Fibroblast of peridontal ligament (primary cell): ENCODE data around the gene CADM1.

Experiments used
- DNase-seq: peaks from one replicate; pipeline ENCODE4 v3.0.0-alpha.2; 2010; ENCODE audit errors: extremely low read depth

Gene CADM1

GRCh38 chr11:115279813-115280761 is 224.1 kb downstream of the CADM1 start:
- DNase-seq = peak; percentile 9

- DNase-seq = peak; percentile 5
Observed at GRCh38 chr11:115276799-115277198, 227.4 kb downstream of the CADM1 start.

DNA sequence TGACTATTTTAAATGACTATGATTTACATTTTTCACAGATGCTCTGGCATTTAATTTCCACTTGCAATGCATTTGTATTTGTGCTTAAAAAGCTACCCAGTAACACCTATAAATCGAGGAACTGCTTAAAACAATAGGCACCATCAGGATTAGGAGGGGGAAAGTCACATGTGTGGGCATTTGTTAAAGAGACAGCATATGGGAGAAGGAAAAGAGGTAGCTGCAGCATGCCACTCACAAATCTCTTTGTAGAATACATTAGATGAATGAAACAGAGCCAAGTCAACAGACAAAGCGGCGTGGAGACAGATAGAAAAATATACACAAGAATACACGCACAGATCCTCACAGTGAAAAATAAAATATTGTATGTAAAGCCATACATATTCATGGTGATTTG is 228.0 kb downstream of the CADM1 start:
- no peak for DNase-seq

DNA sequence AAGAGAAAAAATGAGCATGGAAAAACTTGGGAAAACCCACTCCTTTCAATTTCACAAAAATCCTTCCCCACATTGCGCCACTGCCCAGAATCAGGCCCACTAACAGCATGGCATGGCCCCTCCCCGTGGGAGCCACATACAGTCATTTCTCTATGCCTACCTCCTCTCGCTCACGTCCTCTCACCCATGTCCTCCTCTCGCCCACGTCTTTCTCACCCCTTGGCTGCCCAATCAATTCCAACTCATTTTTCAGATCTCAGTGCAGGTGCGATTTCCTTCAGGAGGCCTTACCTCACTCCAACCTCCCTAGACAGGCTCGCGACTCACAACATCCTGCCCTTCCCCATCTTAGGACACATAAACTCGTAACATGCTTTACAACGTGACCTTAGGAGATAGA is 229.2 kb downstream of the CADM1 start:
- no peak for DNase-seq

DNA sequence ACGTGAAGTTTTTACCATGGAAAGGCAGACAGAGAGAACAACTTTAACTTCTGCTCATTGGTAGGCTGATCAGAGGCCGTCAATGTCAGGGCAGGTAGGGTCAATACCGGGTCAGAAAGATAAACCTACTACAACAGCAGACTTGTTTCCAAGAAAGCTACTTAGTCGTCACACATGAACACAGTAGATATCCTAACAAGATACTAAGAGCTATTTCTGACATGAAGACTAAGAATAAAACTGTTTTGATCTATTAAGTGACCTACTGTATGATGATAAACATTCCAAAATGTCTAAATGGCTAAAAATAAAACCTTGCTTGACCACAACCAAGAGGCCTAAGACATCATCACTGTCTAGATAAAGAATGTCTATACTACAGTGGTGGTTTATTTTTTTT is 231.3 kb downstream of the CADM1 start:
- no peak for DNase-seq

DNA sequence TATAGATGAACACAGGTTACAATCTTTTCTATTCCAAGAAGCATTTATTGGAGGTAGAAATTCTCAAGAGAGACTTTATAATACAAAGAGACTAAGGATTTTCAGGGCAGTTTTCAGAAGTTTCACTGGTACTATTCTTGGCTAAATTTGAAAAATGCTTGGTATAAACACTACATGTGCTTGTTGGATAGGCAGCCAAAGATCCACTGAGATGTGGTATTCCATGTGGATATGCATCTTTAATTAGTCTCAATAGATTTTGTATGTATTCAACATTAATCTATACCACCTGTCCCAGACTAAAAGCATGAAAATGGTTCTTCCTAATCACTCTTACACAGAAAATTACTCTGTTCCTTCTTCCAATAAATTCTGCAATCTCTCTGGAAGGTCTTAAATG is 232.6 kb downstream of the CADM1 start:
- DNase-seq = no peak

DNA sequence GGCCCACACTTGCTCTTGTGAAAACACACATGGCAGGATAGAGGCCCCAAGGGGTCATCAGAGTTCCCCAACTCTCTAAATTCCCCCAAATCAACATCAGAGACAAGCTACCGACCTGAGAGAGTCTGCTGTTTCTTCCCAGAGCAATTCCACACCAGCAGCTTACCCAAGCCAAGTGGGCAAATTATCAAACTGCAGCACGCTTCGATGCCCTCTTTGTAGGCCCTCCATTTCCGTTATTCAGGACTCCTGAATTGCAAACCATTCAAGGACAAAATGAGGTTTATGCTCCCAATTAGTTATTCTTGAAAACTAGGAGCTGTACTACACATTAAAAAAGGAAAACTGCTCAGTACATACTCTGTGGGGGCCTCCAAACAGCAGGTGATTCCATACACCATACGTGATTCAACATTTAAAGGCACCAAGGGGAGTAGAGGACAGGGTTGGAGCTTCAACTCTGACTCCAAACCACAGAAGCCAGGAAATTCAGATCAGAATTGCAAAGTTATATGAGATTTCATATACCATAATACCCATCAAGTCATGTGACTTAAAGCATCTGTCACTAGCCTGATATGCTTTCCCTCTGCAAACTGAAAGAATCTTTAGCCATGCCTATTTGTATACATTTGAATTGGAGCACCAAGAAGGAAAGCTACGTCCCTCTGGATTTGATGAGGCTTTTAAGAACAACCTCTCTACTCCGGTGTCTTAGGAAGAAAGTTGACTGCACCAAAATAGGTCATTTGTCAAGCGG is 234.8 kb downstream of the CADM1 start:
- no peak for DNase-seq

GRCh38 chr11:115267871-115268270 is 236.3 kb downstream of the CADM1 start:
- no peak for DNase-seq

DNA sequence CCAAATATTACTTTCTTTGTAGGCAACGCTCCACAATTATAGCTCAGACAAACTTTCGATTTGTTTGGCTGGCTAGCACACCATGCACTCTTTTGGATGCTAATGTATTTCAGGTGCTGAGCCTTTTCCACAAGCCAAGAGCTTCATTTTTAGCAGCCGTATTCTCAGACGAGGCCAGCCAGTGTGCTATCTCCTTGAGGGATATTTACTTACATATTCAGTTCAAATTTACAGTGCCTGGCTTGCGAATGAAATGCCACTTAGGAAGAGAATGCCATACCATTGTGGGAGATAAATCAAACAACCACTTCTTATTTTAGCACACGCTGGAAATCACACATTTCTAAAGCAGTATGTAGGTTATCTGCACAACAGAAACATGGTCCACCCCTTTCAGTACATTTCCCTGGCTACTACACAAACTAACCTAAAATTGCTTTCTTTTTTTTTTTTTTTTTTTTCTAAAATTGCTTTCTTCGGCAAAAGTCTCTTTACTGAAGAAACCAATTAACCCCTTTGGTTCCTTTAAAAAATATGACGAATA is 236.9 kb downstream of the CADM1 start:
- DNase-seq = no peak

DNA sequence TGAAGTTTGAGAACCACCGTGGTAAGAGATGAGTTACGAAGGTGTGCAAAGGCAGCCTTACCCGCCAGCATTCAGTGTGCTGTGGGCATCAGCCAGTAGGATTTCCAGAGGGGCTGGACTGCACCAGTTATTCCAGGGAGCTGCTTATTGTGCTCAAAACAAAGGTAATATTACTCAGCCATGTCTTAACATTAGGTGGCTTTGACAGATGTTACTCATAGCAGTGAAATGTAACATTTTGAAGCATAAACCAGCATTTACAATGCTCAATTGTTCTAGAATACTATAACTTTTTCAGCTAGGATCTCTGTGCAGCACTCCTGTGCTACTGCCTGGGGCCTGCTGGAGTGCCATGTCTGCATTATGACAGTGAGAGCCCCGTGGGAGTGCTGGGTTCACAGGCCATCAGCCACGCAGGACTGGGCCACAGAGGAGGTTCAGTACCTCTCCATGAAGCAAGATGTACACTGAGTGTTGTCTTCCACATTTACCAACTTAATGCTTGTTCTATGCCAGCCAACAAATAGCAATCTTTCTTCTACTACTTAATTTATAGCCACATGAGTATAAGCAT is 238.1 kb downstream of the CADM1 start:
- DNase-seq = no peak

- DNase-seq = no peak
Observed at GRCh38 chr11:115263799-115264656, 240.2 kb downstream of the CADM1 start.

DNA sequence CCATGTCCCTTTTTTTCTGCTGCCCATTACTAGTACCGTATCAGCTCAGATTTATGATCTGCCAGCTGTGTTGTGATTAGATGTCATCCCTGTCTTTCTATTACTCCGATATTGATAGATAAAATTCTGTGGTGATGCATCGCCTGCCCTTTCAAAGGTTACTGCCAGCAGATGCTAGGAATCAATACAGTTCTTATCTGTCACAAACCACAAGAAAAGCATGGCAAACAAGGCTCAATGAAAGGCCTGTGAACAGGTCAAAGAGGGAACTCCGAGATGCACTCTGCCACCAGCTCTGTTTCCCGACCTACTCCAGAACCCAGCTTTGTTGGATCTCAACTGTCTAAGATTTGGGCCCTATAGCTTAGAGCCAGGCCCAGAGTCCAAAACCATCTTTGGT is 246.0 kb downstream of the CADM1 start:
- no peak for DNase-seq

GRCh38 chr11:115257678-115258077 is 246.5 kb downstream of the CADM1 start:
- DNase-seq = no peak

DNA sequence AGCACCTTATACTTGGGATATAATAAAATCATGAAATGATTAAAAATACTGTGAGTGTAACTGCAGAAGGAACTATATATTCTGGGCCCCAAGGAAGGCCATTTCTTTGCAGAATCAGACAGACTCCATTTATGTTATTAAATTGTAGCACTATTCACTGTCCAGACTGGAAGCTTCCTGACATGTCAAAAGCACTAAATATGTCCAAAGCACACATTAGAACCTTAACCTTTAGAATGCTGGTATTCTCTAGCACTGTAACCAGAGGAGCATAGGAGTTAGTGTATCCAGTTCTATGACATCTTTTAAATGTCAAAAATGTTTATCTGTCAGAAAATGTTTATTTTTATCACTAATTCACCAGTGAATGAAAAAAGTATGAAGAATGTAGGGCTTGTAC is 246.9 kb downstream of the CADM1 start:
- DNase-seq = no peak

- no peak for DNase-seq
Observed at GRCh38 chr11:115256397-115257197, 247.6 kb downstream of the CADM1 start.

GRCh38 chr11:115255006-115255762 is 249.0 kb downstream of the CADM1 start:
- no peak for DNase-seq

- DNase-seq = no peak
Observed at GRCh38 chr11:115251126-115251525, 253.1 kb downstream of the CADM1 start.

GRCh38 chr11:115249061-115249578 is 255.1 kb downstream of the CADM1 start:
- no peak for DNase-seq

DNA sequence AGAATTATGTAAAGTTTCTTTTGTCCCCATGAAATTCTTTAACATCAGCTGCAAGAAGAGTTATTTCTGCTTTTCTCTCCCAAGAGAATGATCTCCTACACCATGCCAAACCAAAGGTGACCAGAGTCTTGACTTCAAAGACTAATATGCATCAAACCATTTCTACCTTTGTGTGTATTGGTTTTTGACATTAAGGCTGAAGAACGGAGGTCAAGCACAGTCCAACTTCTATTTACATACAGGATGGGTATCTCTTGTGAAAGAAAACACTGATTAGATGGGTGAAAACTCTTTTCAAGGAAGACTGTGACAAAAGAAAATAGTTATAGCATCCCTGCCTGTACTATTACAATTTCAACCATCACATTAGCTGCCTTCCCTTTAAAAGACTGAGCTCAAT is 256.3 kb downstream of the CADM1 start:
- DNase-seq = no peak

DNA sequence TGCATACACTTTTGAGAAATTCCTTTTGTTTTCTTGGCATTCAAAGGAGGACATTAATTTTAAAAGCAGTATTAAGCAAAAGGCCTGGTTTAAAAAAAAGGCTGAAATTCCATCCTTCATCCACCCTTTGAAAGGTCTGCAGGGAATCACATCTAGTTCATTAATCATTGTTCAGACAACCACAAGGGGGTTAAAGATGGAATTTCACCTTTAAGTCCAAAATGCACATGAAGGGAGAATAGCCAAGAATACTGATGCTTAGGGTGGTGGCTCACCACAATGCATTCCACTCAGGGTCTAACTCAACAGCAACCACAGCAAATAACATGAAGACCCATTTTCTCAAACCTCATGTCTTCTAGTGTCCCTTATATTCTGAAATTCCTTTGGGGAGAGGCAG is 256.9 kb downstream of the CADM1 start:
- DNase-seq = no peak
